22Rv1 (cell line): ENCODE results near the gene GCAT.

Experiments used
- ZFX ChIP-seq: fragments of 450-650 bp; IDR thresholded peaks from 2 replicates; pipeline ENCODE4 v1.6.1; 2017; ENCODE audit warnings: antibody characterized with exemption, borderline replicate concordance
- TF ChIP-seq, protein P1 (sequence below): fragments of 450-650 bp; IDR thresholded peaks from 2 replicates; pipeline ENCODE4 v1.5.1; 2017; ENCODE audit warnings: mild to moderate bottlenecking

DNA sequence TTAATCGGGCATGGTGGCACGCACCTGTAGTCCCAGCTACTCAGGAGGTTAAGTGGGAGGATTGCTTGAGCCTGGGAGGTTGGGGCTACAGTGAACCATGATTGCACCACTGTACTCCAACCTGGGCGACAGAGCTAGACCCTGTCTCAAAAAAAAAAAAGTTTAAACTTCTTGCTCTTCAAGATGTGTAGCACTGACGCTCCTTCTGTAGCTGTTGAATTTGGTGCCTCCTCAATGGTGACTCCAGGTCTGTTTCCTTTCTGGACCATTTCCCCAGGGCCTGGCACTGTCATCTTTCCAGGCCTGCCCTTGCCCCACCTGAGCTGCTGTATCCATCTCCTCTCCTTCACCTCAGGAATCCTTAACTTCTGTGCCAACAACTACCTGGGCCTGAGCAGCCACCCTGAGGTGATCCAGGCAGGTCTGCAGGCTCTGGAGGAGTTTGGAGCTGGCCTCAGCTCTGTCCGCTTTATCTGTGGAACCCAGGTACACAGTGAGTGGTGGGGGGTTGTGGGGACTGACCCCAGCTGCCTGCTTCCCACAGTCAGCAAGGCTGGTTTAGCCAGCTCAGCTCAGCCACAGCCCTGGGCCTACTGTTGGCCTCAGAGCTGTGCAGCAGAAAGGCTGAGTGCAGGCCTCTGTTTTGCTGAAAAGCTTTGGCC lies 2.1 kb downstream of the GCAT start:
- TF ChIP-seq, protein P1, sequence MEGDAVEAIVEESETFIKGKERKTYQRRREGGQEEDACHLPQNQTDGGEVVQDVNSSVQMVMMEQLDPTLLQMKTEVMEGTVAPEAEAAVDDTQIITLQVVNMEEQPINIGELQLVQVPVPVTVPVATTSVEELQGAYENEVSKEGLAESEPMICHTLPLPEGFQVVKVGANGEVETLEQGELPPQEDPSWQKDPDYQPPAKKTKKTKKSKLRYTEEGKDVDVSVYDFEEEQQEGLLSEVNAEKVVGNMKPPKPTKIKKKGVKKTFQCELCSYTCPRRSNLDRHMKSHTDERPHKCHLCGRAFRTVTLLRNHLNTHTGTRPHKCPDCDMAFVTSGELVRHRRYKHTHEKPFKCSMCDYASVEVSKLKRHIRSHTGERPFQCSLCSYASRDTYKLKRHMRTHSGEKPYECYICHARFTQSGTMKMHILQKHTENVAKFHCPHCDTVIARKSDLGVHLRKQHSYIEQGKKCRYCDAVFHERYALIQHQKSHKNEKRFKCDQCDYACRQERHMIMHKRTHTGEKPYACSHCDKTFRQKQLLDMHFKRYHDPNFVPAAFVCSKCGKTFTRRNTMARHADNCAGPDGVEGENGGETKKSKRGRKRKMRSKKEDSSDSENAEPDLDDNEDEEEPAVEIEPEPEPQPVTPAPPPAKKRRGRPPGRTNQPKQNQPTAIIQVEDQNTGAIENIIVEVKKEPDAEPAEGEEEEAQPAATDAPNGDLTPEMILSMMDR: no peak
- TF ChIP-seq ZFX: no peak
